GM12872 (cell line): ENCODE results near the gene ZNF814.

Source experiments
- CTCF ChIP-seq: IDR thresholded peaks from 3 replicates; pipeline ENCODE4 v1.5.1; 2011; ENCODE audit warnings: low read depth, mild to moderate bottlenecking, low read length, moderate library complexity; ENCODE audit not compliant: insufficient read depth

ZNF814 gene

GRCh38 chr19:57802269-57802668 lies 86.6 kb downstream of the ZNF814 start:
- TF ChIP-seq CTCF = no peak

- TF ChIP-seq CTCF = no peak
These were observed 88.1 kb downstream of the ZNF814 start for GRCh38 chr19:57800696-57801095.
